ENCODE measurements around the gene CDAN1.

DNA sequence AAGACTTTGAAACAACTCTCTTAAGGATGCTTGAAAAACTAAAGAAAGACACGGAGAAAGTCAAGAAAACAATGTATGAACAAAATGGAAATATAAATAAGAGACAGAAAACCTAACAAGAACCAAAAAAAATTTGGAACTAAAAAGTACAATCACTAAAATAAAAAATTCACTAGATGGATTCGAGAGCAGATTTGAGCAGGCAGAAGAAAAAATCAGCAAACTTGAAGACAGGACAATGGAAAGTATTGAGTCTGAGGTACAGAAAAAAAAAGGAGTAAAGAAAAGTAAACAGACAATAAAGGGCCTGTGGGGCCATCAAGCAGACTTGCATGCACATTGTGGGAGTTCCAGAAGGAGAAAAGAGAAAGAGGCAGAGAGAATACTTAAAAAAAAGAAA lies 13.4 kb upstream of the CDAN1 start:
- no peak for TF ChIP-seq CTCF (conservative IDR thresholded peaks at IDR 0.05 in 1 of 2, IDR thresholded peaks at IDR 0.05 in 1 of 2; ENCODE audit: low read depth in 1 of 2, low read length in 2 of 2)
- TF ChIP-seq EZH2 (IDR thresholded peaks at IDR 0.05; ENCODE audit: low read length, missing control alignments): no peak
